Measurements from ENCODE around the gene NUDT16L1.

The NUDT16L1 gene

GRCh38 chr16:4683255-4684057 lies 9.9 kb upstream of the NUDT16L1 start:
- no peak overlapping the region for H3K27ac Mint-ChIP-seq
- no peaks in the 10 kb centered on the region for H3K27me3 Mint-ChIP-seq
- H3K9me3 Mint-ChIP-seq, result no peaks in the 10 kb centered on the region
- peaks cover 75% of the 10 kb centered on the region for H3K36me3 Mint-ChIP-seq (ENCODE audit: low read depth)
- H3K4me1 Mint-ChIP-seq (ENCODE audit: low read depth), result peaks cover 9% of the 10 kb centered on the region
- no peak overlapping the region for H3K4me3 Mint-ChIP-seq
- no peak for DNase-seq

- no peaks in the 10 kb centered on the region for H3K27me3 Mint-ChIP-seq
- peaks cover 74% of the 10 kb centered on the region for H3K36me3 Mint-ChIP-seq (ENCODE audit: low read depth)
- no peak overlapping the region for H3K4me3 Mint-ChIP-seq
- no peak for DNase-seq
- H3K4me1 Mint-ChIP-seq (ENCODE audit: low read depth), result peaks cover 9% of the 10 kb centered on the region
- H3K9me3 Mint-ChIP-seq, result no peaks in the 10 kb centered on the region
- no peak overlapping the region for H3K27ac Mint-ChIP-seq
Measured at GRCh38 chr16:4684058-4684715, 9.2 kb upstream of the NUDT16L1 start.

- H3K9me3 Mint-ChIP-seq, result no peaks in the 10 kb centered on the region
- no peak overlapping the region for H3K4me3 Mint-ChIP-seq
- H3K4me1 Mint-ChIP-seq (ENCODE audit: low read depth), result peaks cover 9% of the 10 kb centered on the region
- H3K36me3 Mint-ChIP-seq (ENCODE audit: low read depth), result peaks cover 69% of the 10 kb centered on the region
- no peaks in the 10 kb centered on the region for H3K27me3 Mint-ChIP-seq
- DNase-seq, result no peak
- peak overlapping the region; percentile 41 for H3K27ac Mint-ChIP-seq
Measured at GRCh38 chr16:4684763-4685162, 8.6 kb upstream of the NUDT16L1 start.

- Mint-ChIP-seq H3K27ac (no peak overlapping the region), H3K4me3 (no peak overlapping the region), H3K27me3 (no peaks in the 10 kb centered on the region), H3K36me3 (ENCODE audit: low read depth) (peaks cover 67% of the 10 kb centered on the region), H3K9me3 (no peaks in the 10 kb centered on the region), H3K4me1 (ENCODE audit: low read depth) (peaks cover 9% of the 10 kb centered on the region)
- DNase-seq, result no peak
Measured at GRCh38 chr16:4685292-4685691, 8.1 kb upstream of the NUDT16L1 start.

GRCh38 chr16:4685776-4686496 lies 7.4 kb upstream of the NUDT16L1 start:
- H3K4me3 Mint-ChIP-seq, result no peak overlapping the region
- H3K27ac Mint-ChIP-seq, result peak overlapping the region; percentile 40
- peaks cover 8% of the 10 kb centered on the region for H3K4me1 Mint-ChIP-seq (ENCODE audit: low read depth)
- H3K36me3 Mint-ChIP-seq (ENCODE audit: low read depth), result peaks cover 64% of the 10 kb centered on the region
- DNase-seq, result no peak
- H3K9me3 Mint-ChIP-seq, result no peaks in the 10 kb centered on the region
- H3K27me3 Mint-ChIP-seq, result no peaks in the 10 kb centered on the region

GRCh38 chr16:4686497-4687210 lies 6.7 kb upstream of the NUDT16L1 start:
- Mint-ChIP-seq H3K27ac (no peak overlapping the region), H3K4me1 (ENCODE audit: low read depth) (peaks cover 4% of the 10 kb centered on the region)

GRCh38 chr16:4687416-4687815 lies 5.9 kb upstream of the NUDT16L1 start:
- no peak for DNase-seq
- peaks cover 54% of the 10 kb centered on the region for H3K36me3 Mint-ChIP-seq (ENCODE audit: low read depth)
- peaks cover 5% of the 10 kb centered on the region for H3K4me1 Mint-ChIP-seq (ENCODE audit: low read depth)
- no peaks in the 10 kb centered on the region for H3K9me3 Mint-ChIP-seq
- H3K4me3 Mint-ChIP-seq, result no peak overlapping the region
- no peaks in the 10 kb centered on the region for H3K27me3 Mint-ChIP-seq
- peak overlapping the region; percentile 37 for H3K27ac Mint-ChIP-seq

More at GRCh38 chr16:4686497-4687210, 6.7 kb upstream of the NUDT16L1 start:
- no peaks in the 10 kb centered on the region for H3K9me3 Mint-ChIP-seq
- H3K27me3 Mint-ChIP-seq, result no peaks in the 10 kb centered on the region
- H3K36me3 Mint-ChIP-seq (ENCODE audit: low read depth), result peaks cover 61% of the 10 kb centered on the region
- no peak overlapping the region for H3K4me3 Mint-ChIP-seq
- no peak for DNase-seq

- Mint-ChIP-seq H3K4me3 (no peak overlapping the region), H3K36me3 (ENCODE audit: low read depth) (peaks cover 52% of the 10 kb centered on the region), H3K9me3 (no peaks in the 10 kb centered on the region), H3K4me1 (ENCODE audit: low read depth) (peaks cover 8% of the 10 kb centered on the region), H3K27ac (peak overlapping the region; percentile 37), H3K27me3 (no peaks in the 10 kb centered on the region)
- DNase-seq, result no peak
Measured at GRCh38 chr16:4687946-4688673, 5.3 kb upstream of the NUDT16L1 start.

- Mint-ChIP-seq H3K27ac (no peak overlapping the region), H3K9me3 (no peaks in the 10 kb centered on the region), H3K4me1 (ENCODE audit: low read depth) (peaks cover 10% of the 10 kb centered on the region), H3K4me3 (no peak overlapping the region), H3K36me3 (ENCODE audit: low read depth) (peaks cover 48% of the 10 kb centered on the region), H3K27me3 (no peaks in the 10 kb centered on the region)
- DNase-seq, result no peak
Measured at GRCh38 chr16:4688674-4689045, 4.7 kb upstream of the NUDT16L1 start.

GRCh38 chr16:4689091-4689671 lies 4.2 kb upstream of the NUDT16L1 start:
- Mint-ChIP-seq H3K27me3 (no peaks in the 10 kb centered on the region), H3K36me3 (ENCODE audit: low read depth) (peaks cover 47% of the 10 kb centered on the region), H3K4me3 (no peak overlapping the region), H3K9me3 (no peaks in the 10 kb centered on the region), H3K27ac (no peak overlapping the region), H3K4me1 (ENCODE audit: low read depth) (peaks cover 10% of the 10 kb centered on the region)
- DNase-seq, result no peak

- DNase-seq, result no peak
- peak overlapping the region; percentile 33 for H3K27ac Mint-ChIP-seq
- peaks cover 14% of the 10 kb centered on the region for H3K4me1 Mint-ChIP-seq (ENCODE audit: low read depth)
- H3K27me3 Mint-ChIP-seq, result no peaks in the 10 kb centered on the region
- peaks cover 41% of the 10 kb centered on the region for H3K36me3 Mint-ChIP-seq (ENCODE audit: low read depth)
- H3K4me3 Mint-ChIP-seq, result no peak overlapping the region
- no peaks in the 10 kb centered on the region for H3K9me3 Mint-ChIP-seq
Measured at GRCh38 chr16:4689864-4690704, 3.3 kb upstream of the NUDT16L1 start.

- peak; percentile 31 for DNase-seq
- Mint-ChIP-seq H3K4me3 (no peak overlapping the region), H3K9me3 (no peaks in the 10 kb centered on the region), H3K36me3 (ENCODE audit: low read depth) (peaks cover 42% of the 10 kb centered on the region), H3K27ac (peak overlapping the region; percentile 58), H3K27me3 (no peaks in the 10 kb centered on the region), H3K4me1 (ENCODE audit: low read depth) (peaks cover 20% of the 10 kb centered on the region)
Measured at GRCh38 chr16:4690946-4691665, 2.3 kb upstream of the NUDT16L1 start.

Measured in activated T-cell treated with anti-CD3 and anti-CD28 coated beads, Interleukin-2, amount 50 U/mL, for 24 hours (primary cell).